OCI-LY1 (cell line): ENCODE results near the gene CSNK2A1.

Experiments used
- H2AFZ ChIP-seq: fragments of 200-600 bp; sonication (generic), shearing (Covaris generic); 2 replicates; pipeline ENCODE4 v1.6.0; 2014; ENCODE audit warnings: antibody characterized with exemption, mild to moderate bottlenecking, low read length
- H3F3A ChIP-seq: fragments of 200-600 bp; sonication (generic), shearing (Covaris generic); 2 replicates; pipeline ENCODE4 v1.6.0; 2014; ENCODE audit warnings: mild to moderate bottlenecking, antibody characterized with exemption, low read length, moderate library complexity; ENCODE audit not compliant: insufficient read depth
- H3K27ac ChIP-seq: fragments of 200-600 bp; sonication (generic); 2 replicates; pipeline ENCODE4 v1.5.1; 2014; ENCODE audit warnings: low read length, mixed run types, mild to moderate bottlenecking, low read depth; ENCODE audit not compliant: poor library complexity, severe bottlenecking
- H3K27me3 ChIP-seq: fragments of 200-600 bp; sonication (generic); 2 replicates; pipeline ENCODE4 v1.6.0; 2014; ENCODE audit warnings: antibody characterized with exemption, mild to moderate bottlenecking, low read length, moderate library complexity; ENCODE audit not compliant: insufficient read depth
- H3K36me3 ChIP-seq: fragments of 200-600 bp; sonication (generic); 2 replicates; pipeline ENCODE4 v1.6.1; 2014; ENCODE audit warnings: mild to moderate bottlenecking, antibody characterized with exemption, low read length, moderate library complexity, mixed read lengths; ENCODE audit not compliant: insufficient read depth
- H3K4me1 ChIP-seq: fragments of 200-600 bp; sonication (generic); 2 replicates; pipeline ENCODE4 v1.5.1; 2014; ENCODE audit warnings: mild to moderate bottlenecking, low read length, moderate library complexity; ENCODE audit not compliant: insufficient read depth, severe bottlenecking
- H3K4me2 ChIP-seq: fragments of 200-600 bp; sonication (generic), shearing (Covaris generic); 2 replicates; pipeline ENCODE4 v1.6.1; 2014; ENCODE audit warnings: low read length
- H3K4me3 ChIP-seq: fragments of 200-600 bp; sonication (generic); 2 replicates; pipeline ENCODE4 v1.5.1; 2014; ENCODE audit warnings: low read length, low read depth, mild to moderate bottlenecking, mixed read lengths; ENCODE audit not compliant: poor library complexity, severe bottlenecking
- H3K79me2 ChIP-seq: fragments of 200-600 bp; shearing (Covaris generic); 2 replicates; pipeline ENCODE4 v1.6.1; 2016; ENCODE audit warnings: mixed run types, low read length, mixed read lengths; ENCODE audit not compliant: insufficient read depth
- H3K9ac ChIP-seq: fragments of 200-600 bp; sonication (generic), shearing (Covaris generic); 2 replicates; pipeline ENCODE4 v1.6.1; 2014; ENCODE audit warnings: mild to moderate bottlenecking, low read length, mixed read lengths
- H3K9me2 ChIP-seq: fragments of 200-600 bp; sonication (generic), shearing (Covaris generic); 2 replicates; pipeline ENCODE4 v1.6.1; 2014; ENCODE audit warnings: low read depth, mild to moderate bottlenecking, low read length, mixed read lengths
- H3K9me3 ChIP-seq: fragments of 200-600 bp; shearing (Covaris generic); 2 replicates; pipeline ENCODE4 v1.6.1; 2014; ENCODE audit warnings: low read length, mixed read lengths
- H4K20me1 ChIP-seq: fragments of 200-600 bp; sonication (generic), shearing (Covaris generic); 2 replicates; pipeline ENCODE4 v1.6.0; 2016; ENCODE audit warnings: mild to moderate bottlenecking, low read length; ENCODE audit not compliant: insufficient read depth
- EZH2 ChIP-seq: fragments of 200-600 bp; sonication (generic), shearing (Covaris generic); IDR thresholded peaks from 2 replicates; pipeline ENCODE4 v1.8.0; 2017; ENCODE audit warnings: borderline replicate concordance, mixed run types, mild to moderate bottlenecking, antibody characterized with exemption, low read length, moderate library complexity, mixed read lengths
- TF ChIP-seq, protein P1 (sequence below): fragments of 200-600 bp; sonication (generic), shearing (Covaris generic); IDR thresholded peaks from 2 replicates; pipeline ENCODE4 v1.5.1; 2017; ENCODE audit warnings: mild to moderate bottlenecking, antibody characterized with exemption, low read length, moderate library complexity, mixed read lengths

Gene CSNK2A1

DNA sequence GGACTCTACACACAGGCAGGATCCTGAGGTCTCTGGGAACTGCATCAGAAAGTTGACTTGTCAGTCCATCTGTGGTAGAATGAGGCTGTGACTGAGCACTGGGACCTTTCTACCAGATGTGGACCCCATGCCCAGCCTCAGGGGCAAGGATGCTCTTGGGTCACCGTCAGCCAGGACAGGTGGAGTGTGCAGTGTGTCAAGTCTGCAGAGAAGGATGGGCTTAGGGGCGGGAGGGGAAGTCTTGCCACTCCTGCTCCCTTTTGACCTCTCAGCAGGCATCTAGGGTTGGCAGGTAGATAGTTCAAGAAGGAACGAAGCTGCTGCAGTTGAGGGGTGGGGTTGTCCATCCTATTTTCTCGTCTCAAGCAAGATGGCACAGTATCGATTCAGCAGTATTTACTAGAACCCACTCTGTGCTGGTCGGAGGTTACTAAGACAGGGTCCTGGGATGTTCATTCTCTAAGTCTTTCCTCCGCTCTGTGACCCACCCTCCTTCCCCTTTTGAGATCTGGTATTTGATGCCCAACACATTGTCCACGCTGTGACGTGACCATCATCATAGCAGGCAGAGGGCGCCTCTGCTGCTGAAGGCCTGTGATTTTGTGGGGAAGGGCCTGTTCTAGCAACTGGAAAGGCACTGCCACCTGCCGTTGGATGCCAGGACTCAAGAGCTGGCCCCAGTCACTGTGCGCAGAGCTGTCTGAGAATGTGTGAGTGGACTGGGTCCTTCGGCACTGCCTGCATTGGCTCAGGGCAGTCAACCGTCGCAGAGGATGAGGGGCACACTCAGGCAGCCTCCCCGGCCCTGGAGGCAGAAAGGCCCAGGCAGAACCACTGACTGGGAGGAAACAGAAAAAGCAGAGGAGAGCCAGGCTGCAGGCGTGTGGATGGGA lies 112.3 kb downstream of the CSNK2A1 start:
- no peaks in the 10 kb centered on the region for H3F3A ChIP-seq
- H3K9ac ChIP-seq = no peak overlapping the region
- no peaks in the 10 kb centered on the region for H3K79me2 ChIP-seq
- no peak overlapping the region for H3K4me2 ChIP-seq
- no peak overlapping the region for H3K4me3 ChIP-seq
- no peak overlapping the region for H3K27ac ChIP-seq
- H4K20me1 ChIP-seq = no peaks in the 10 kb centered on the region
- no peaks in the 10 kb centered on the region for H3K9me3 ChIP-seq
- TF ChIP-seq, protein P1, sequence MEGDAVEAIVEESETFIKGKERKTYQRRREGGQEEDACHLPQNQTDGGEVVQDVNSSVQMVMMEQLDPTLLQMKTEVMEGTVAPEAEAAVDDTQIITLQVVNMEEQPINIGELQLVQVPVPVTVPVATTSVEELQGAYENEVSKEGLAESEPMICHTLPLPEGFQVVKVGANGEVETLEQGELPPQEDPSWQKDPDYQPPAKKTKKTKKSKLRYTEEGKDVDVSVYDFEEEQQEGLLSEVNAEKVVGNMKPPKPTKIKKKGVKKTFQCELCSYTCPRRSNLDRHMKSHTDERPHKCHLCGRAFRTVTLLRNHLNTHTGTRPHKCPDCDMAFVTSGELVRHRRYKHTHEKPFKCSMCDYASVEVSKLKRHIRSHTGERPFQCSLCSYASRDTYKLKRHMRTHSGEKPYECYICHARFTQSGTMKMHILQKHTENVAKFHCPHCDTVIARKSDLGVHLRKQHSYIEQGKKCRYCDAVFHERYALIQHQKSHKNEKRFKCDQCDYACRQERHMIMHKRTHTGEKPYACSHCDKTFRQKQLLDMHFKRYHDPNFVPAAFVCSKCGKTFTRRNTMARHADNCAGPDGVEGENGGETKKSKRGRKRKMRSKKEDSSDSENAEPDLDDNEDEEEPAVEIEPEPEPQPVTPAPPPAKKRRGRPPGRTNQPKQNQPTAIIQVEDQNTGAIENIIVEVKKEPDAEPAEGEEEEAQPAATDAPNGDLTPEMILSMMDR = peak; percentile 81
- TF ChIP-seq EZH2 = no peak
- no peaks in the 10 kb centered on the region for H3K9me2 ChIP-seq
- H3K27me3 ChIP-seq = no peaks in the 10 kb centered on the region
- H2AFZ ChIP-seq = no peak overlapping the region
- H3K4me1 ChIP-seq = peaks cover 6% of the 10 kb centered on the region
- H3K36me3 ChIP-seq = peaks cover 66% of the 10 kb centered on the region; the same call in 1 of the 2 replicates

DNA sequence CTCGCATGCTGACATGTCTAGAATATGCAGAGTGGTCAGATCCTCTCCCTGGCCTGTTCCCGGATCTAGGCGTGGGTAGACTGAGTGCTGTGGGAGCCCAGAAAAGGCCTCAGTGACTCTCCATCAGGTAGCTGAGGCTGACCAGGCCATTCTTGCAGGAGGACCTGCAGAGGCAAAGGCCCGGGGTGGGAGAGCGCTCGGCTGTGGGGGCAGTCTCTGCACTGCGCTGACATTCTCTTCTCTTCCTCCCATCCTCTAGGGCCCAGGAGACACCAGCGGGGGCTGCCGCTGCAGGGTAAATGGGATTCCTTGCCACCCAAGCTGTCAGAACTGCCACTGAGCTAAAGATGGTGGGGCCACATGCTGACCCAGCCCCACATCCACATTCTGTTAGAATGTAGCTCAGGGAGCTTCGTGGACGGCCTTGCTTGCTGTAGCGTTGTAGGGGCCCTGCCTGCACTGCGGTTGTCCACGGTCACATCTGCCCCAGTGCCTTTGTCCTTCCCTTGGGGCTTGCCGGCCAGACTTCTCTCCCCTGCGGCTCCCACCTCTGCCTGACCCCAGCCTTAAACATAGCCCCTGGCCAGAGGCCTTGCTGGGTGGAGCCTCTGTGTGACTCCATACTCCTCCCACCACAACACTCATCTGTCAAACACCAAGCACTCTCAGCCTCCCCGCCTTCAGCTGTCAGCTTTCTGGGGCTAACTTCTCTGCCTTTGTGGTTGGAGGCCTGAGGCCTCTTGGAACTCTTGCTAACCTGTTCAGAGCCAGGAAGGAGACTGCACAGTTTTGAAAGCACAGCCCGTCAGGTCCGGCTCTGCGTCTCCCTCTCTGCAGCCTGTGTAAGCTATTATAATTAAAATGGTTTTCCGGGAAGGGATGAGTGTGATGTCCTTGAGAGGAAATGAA lies 113.2 kb downstream of the CSNK2A1 start:
- Histone ChIP-seq H3F3A (no peaks in the 10 kb centered on the region), H3K9me2 (no peaks in the 10 kb centered on the region), H3K27ac (no peak overlapping the region), H3K27me3 (no peaks in the 10 kb centered on the region), H3K36me3 (peaks cover 59% of the 10 kb centered on the region; the same call in 1 of the 2 replicates), H3K4me3 (no peak overlapping the region), H3K4me1 (peaks cover 6% of the 10 kb centered on the region), H3K9me3 (no peaks in the 10 kb centered on the region), H2AFZ (no peak overlapping the region), H3K79me2 (no peaks in the 10 kb centered on the region), H3K9ac (no peak overlapping the region), H3K4me2 (no peak overlapping the region), H4K20me1 (no peaks in the 10 kb centered on the region)
- TF ChIP-seq EZH2 = no peak
- TF ChIP-seq, protein P1 = no peak

DNA sequence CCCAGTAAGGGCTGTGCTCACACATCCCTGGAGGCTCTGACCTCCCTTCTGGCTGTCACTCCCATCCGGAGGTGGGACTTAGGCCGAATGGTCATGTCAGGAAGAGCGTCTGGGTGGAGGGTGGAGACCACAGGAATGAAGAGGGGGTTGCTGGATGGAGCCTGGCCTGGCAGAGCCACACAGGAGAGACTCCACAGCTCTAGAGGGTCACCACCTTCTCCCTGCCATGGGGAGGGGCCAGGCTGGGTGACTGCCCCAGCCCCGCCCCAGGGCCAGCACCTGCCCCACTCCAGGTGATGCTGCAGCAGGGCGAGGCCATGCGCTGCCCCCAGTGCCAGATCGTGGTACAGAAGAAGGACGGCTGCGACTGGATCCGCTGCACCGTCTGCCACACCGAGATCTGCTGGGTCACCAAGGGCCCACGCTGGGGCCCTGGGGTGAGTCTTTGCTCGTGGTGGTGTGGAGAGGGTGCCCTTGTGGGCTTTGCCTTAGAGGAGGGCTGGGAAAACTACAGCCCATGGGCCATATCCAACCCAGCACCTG lies 114.9 kb downstream of the CSNK2A1 start:
- peaks cover 61% of the 10 kb centered on the region for H3K36me3 ChIP-seq
- H3K4me2 ChIP-seq = no peak overlapping the region
- H2AFZ ChIP-seq = no peak overlapping the region
- no peaks in the 10 kb centered on the region for H3K27me3 ChIP-seq
- H3K9me2 ChIP-seq = no peaks in the 10 kb centered on the region
- no peaks in the 10 kb centered on the region for H3K79me2 ChIP-seq
- H3K9me3 ChIP-seq = no peaks in the 10 kb centered on the region
- no peaks in the 10 kb centered on the region for H4K20me1 ChIP-seq
- H3K9ac ChIP-seq = no peak overlapping the region
- no peak overlapping the region for H3K4me3 ChIP-seq
- peaks cover 4% of the 10 kb centered on the region for H3K4me1 ChIP-seq
- TF ChIP-seq EZH2 = no peak
- TF ChIP-seq, protein P1 = no peak
- H3K27ac ChIP-seq = no peak overlapping the region
- H3F3A ChIP-seq = no peaks in the 10 kb centered on the region
